H1 (cell line): ENCODE results near the gene C7orf25. TPM values are rescaled to one million over a fixed set of nuclear protein-coding genes. Genes with fewer than 3 reads are reported as not detected.

ENCODE experiments used
- BCL11A ChIP-seq, 2 experiments: IDR thresholded peaks; one replicate each; pipeline ENCODE4 v1.6.1; 2011; ENCODE audit warnings: low read depth in 2 of 2, low read length in 2 of 2, mild to moderate bottlenecking in 2 of 2
- CBX5 ChIP-seq: fragments of 300-800, 300-1000 bp; sonication (generic); IDR thresholded peaks from 2 replicates; pipeline ENCODE4 v1.7.1; 2016; ENCODE audit warnings: antibody characterized with exemption, low read length, low read depth
- NRF1 ChIP-seq: IDR thresholded peaks from 2 replicates; pipeline ENCODE4 v1.6.1; 2011; ENCODE audit warnings: mild to moderate bottlenecking, low read depth, low read length, improper control_type of control experiment
- RBBP5 ChIP-seq: IDR thresholded peaks from 2 replicates; pipeline ENCODE4 v1.7.1; 2012; ENCODE audit warnings: low read depth, mild to moderate bottlenecking, inconsistent platforms, low read length, moderate library complexity, borderline replicate concordance
- RFX5 ChIP-seq: IDR thresholded peaks from 2 replicates; pipeline ENCODE4 v1.6.1; 2011; ENCODE audit warnings: low read depth, low read length, improper control_type of control experiment, borderline replicate concordance
- TAF1 ChIP-seq: IDR thresholded peaks from 2 replicates; pipeline ENCODE4 v1.6.1; 2011; ENCODE audit warnings: mild to moderate bottlenecking, low read depth, low read length
- TCF12 ChIP-seq: IDR thresholded peaks from 2 replicates; pipeline ENCODE4 v1.6.1; 2011; ENCODE audit warnings: low read depth, mild to moderate bottlenecking, low read length
- polyA plus RNA-seq, 7 experiments: library from polyadenylated mRNA; depleted of rRNA in 3 of 7; stranded (reverse) in 5 of 7; unstranded in 2 of 7; fragments of >200 nt in 5 of 7; fragments of 200-250 nt in 2 of 7; gene quantifications; 1 replicate in 5 of 7; 2 replicates in 1 of 7; 4 replicates in 1 of 7; pipeline versions ENCODE4 v1.2.1 to v1.2.3, GENCODE V29; 2011 to 2013; ENCODE audit warnings: missing spikeins in 2 of 7, mixed read lengths in 2 of 7
- total RNA-seq: library from RNA; stranded (reverse); fragmentation: NEBNext Ultra II Directional; extraction: Animal tissue kit (Norgen Biotek cat#: 25700); gene quantifications from 2 replicates; pipeline ENCODE4 v1.2.1, GENCODE V29; 2021
- TF ChIP-seq, protein P1 (sequence below): fragments of 300-600 bp; sonication (generic); IDR thresholded peaks from 2 replicates; pipeline ENCODE4 v1.7.1; 2012; ENCODE audit warnings: low read length, moderate library complexity, mild to moderate bottlenecking, inconsistent platforms; ENCODE audit not compliant: insufficient replicate concordance
- TF ChIP-seq, protein P2 (sequence below): IDR thresholded peaks from 2 replicates; pipeline ENCODE4 v1.6.1; 2012; ENCODE audit warnings: inconsistent platforms
- TF ChIP-seq, protein P3 (sequence below): IDR thresholded peaks from 2 replicates; pipeline ENCODE4 v1.6.1; 2011; ENCODE audit warnings: low read depth, mild to moderate bottlenecking, low read length; ENCODE audit not compliant: insufficient read depth

Gene C7orf25
- total and polyA plus RNA-seq, 2 of the 8 experiments (the other 6 are each of a cell fraction or from before 2014, with no cell fraction given) = 0.70 to 4.5 TPM

DNA sequence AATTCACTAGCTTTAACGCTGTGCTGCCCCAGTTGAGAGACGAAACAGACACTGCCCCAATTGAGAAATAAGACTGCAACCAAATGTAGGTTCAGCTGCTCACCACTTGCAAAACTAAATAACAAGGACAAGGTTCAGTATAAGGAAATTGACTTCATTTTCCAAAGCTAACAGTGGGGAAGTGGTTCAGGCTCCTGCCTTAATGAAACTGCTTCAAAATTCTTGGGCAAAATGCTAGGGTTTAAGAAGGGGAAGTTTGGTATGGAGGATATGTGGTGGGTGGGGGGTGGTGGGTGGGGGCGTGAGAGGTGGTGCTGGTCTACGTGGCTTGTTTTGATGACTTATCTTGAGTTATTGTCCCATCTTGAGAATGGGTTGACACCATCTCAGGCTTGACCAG is 42.1 kb upstream of the C7orf25 start (continued):
- TF ChIP-seq, protein P1, sequence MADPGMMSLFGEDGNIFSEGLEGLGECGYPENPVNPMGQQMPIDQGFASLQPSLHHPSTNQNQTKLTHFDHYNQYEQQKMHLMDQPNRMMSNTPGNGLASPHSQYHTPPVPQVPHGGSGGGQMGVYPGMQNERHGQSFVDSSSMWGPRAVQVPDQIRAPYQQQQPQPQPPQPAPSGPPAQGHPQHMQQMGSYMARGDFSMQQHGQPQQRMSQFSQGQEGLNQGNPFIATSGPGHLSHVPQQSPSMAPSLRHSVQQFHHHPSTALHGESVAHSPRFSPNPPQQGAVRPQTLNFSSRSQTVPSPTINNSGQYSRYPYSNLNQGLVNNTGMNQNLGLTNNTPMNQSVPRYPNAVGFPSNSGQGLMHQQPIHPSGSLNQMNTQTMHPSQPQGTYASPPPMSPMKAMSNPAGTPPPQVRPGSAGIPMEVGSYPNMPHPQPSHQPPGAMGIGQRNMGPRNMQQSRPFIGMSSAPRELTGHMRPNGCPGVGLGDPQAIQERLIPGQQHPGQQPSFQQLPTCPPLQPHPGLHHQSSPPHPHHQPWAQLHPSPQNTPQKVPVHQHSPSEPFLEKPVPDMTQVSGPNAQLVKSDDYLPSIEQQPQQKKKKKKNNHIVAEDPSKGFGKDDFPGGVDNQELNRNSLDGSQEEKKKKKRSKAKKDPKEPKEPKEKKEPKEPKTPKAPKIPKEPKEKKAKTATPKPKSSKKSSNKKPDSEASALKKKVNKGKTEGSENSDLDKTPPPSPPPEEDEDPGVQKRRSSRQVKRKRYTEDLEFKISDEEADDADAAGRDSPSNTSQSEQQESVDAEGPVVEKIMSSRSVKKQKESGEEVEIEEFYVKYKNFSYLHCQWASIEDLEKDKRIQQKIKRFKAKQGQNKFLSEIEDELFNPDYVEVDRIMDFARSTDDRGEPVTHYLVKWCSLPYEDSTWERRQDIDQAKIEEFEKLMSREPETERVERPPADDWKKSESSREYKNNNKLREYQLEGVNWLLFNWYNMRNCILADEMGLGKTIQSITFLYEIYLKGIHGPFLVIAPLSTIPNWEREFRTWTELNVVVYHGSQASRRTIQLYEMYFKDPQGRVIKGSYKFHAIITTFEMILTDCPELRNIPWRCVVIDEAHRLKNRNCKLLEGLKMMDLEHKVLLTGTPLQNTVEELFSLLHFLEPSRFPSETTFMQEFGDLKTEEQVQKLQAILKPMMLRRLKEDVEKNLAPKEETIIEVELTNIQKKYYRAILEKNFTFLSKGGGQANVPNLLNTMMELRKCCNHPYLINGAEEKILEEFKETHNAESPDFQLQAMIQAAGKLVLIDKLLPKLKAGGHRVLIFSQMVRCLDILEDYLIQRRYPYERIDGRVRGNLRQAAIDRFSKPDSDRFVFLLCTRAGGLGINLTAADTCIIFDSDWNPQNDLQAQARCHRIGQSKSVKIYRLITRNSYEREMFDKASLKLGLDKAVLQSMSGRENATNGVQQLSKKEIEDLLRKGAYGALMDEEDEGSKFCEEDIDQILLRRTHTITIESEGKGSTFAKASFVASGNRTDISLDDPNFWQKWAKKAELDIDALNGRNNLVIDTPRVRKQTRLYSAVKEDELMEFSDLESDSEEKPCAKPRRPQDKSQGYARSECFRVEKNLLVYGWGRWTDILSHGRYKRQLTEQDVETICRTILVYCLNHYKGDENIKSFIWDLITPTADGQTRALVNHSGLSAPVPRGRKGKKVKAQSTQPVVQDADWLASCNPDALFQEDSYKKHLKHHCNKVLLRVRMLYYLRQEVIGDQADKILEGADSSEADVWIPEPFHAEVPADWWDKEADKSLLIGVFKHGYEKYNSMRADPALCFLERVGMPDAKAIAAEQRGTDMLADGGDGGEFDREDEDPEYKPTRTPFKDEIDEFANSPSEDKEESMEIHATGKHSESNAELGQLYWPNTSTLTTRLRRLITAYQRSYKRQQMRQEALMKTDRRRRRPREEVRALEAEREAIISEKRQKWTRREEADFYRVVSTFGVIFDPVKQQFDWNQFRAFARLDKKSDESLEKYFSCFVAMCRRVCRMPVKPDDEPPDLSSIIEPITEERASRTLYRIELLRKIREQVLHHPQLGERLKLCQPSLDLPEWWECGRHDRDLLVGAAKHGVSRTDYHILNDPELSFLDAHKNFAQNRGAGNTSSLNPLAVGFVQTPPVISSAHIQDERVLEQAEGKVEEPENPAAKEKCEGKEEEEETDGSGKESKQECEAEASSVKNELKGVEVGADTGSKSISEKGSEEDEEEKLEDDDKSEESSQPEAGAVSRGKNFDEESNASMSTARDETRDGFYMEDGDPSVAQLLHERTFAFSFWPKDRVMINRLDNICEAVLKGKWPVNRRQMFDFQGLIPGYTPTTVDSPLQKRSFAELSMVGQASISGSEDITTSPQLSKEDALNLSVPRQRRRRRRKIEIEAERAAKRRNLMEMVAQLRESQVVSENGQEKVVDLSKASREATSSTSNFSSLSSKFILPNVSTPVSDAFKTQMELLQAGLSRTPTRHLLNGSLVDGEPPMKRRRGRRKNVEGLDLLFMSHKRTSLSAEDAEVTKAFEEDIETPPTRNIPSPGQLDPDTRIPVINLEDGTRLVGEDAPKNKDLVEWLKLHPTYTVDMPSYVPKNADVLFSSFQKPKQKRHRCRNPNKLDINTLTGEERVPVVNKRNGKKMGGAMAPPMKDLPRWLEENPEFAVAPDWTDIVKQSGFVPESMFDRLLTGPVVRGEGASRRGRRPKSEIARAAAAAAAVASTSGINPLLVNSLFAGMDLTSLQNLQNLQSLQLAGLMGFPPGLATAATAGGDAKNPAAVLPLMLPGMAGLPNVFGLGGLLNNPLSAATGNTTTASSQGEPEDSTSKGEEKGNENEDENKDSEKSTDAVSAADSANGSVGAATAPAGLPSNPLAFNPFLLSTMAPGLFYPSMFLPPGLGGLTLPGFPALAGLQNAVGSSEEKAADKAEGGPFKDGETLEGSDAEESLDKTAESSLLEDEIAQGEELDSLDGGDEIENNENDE = no peak
- TF ChIP-seq TAF1 (no peak), RBBP5 (no peak), NRF1 (no peak), TCF12 (no peak), BCL11A (IDR thresholded peaks at IDR 0.05; ENCODE audit: low read depth in 2 of 2, low read length in 2 of 2) (no peak), CBX5 (no peak), RFX5 (no peak)
- TF ChIP-seq, protein P2, sequence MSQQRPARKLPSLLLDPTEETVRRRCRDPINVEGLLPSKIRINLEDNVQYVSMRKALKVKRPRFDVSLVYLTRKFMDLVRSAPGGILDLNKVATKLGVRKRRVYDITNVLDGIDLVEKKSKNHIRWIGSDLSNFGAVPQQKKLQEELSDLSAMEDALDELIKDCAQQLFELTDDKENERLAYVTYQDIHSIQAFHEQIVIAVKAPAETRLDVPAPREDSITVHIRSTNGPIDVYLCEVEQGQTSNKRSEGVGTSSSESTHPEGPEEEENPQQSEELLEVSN = no peak
- TF ChIP-seq, protein P3, sequence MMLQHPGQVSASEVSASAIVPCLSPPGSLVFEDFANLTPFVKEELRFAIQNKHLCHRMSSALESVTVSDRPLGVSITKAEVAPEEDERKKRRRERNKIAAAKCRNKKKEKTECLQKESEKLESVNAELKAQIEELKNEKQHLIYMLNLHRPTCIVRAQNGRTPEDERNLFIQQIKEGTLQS = no peak
